PC-9 (cell line): ENCODE measurements around the gene MYO1G.
A peak's percentile ranks its signal among the peaks of the same experiment; 100 is the strongest.

Source experiments
- CTCF ChIP-seq: fragments of 200-600 bp; sonication (generic); conservative IDR thresholded peaks from 2 replicates; pipeline ENCODE4 v1.6.1; 2017; ENCODE audit warnings: mixed run types, antibody characterized with exemption, mild to moderate bottlenecking, moderate library complexity
- EZH2 ChIP-seq: fragments of 200-600 bp; sonication (generic); IDR thresholded peaks from 2 replicates; pipeline ENCODE4 v1.8.0; 2017; ENCODE audit warnings: antibody characterized with exemption, low read depth

GRCh38 chr7:44964384-44964830 is 14.4 kb downstream of the MYO1G start:
- TF ChIP-seq CTCF, result peak; percentile 48; the same call in 1 of the 2 replicates
- no peak for TF ChIP-seq EZH2
